ENCODE results near the gene METAP1D. TPM values are rescaled to one million over a fixed set of nuclear protein-coding genes. Genes with fewer than 3 reads are reported as not detected.

Gene METAP1D
- total RNA-seq, 1 experiment from 2014 or later = 10.4 TPM

- Histone ChIP-seq H3K36me3 (ENCODE audit: control insufficient read depth, insufficient read depth, low read length) (no peaks in the 10 kb centered on the region), H3K27me3 (replicated peaks; ENCODE audit: control insufficient read depth, insufficient read depth, low read length) (0 out of 2 replicates have a peak, but pooled peaks cover under 1% of the 10 kb centered on the region), H3K4me1 (peaks cover 16% of the 10 kb centered on the region), H3K4me3 (ENCODE audit: low read depth, low read length) (no peak overlapping the region), H3K9me3 (no peaks in the 10 kb centered on the region)
- peak in 1 of 2 experiments; percentile 44 for DNase-seq
- BruUV-seq (replicated peaks) = no TSS peak
- Mint-ChIP-seq H3K36me3 (ENCODE audit: insufficient read depth, unreplicated experiment) (peaks cover 26% of the 10 kb centered on the region), H3K9me3 (ENCODE audit: unreplicated experiment) (no peaks in the 10 kb centered on the region), H3K4me3 (ENCODE audit: unreplicated experiment) (peak overlapping the region; percentile 15), H3K27me3 (ENCODE audit: insufficient read depth, unreplicated experiment) (peaks cover 5% of the 10 kb centered on the region), H3K27ac (ENCODE audit: unreplicated experiment) (no peak overlapping the region), H3K4me1 (ENCODE audit: low read depth, unreplicated experiment) (peaks cover 20% of the 10 kb centered on the region)
- intact Hi-C loops (cut with micrococcal nuclease; ENCODE audit: unreplicated experiment) = loop anchor here (5.0 kb wide), 2 partner anchors 208 to 413 kb away; partner anchors contain the start of genes DYNC1I2 and SLC25A12
- ChIA-PET CTCF (no interaction called here), POLR2A (interaction anchor here (1.8 kb wide), 1 partner anchor 15 kb away, joined by 13 read pairs; the partner anchor contains the start of gene DLX1)
- no peak for TF ChIP-seq CTCF (IDR thresholded peaks at IDR 0.05; ENCODE audit: insufficient read depth in 1 of 2, low read depth in 1 of 2, low read length in 1 of 2, severe bottlenecking in 1 of 2, unreplicated experiment in 1 of 2)
Observed at GRCh38 chr2:172100080-172100934, 100.6 kb downstream of the METAP1D start.

GRCh38 chr2:172100935-172101820, 101.4 kb downstream of the METAP1D start:
- TF ChIP-seq CTCF (IDR thresholded peaks at IDR 0.05; ENCODE audit: insufficient read depth in 1 of 2, low read depth in 1 of 2, low read length in 1 of 2, severe bottlenecking in 1 of 2, unreplicated experiment in 1 of 2) = no peak
- Histone ChIP-seq H3K4me1 (peaks cover 11% of the 10 kb centered on the region), H3K36me3 (ENCODE audit: control insufficient read depth, insufficient read depth, low read length) (no peaks in the 10 kb centered on the region), H3K9me3 (no peaks in the 10 kb centered on the region), H3K27me3 (replicated peaks; ENCODE audit: control insufficient read depth, insufficient read depth, low read length) (no peaks in the 10 kb centered on the region), H3K4me3 (ENCODE audit: low read depth, low read length) (peak overlapping the region; percentile 62)
- peaks cover 23% of the 10 kb centered on the region for H3K36me3 Mint-ChIP-seq (ENCODE audit: insufficient read depth, unreplicated experiment)
- ChIA-PET POLR2A (interaction anchor here (2.8 kb wide), 1 partner anchor 16 kb away, joined by 16 read pairs; the partner anchor contains the start of gene DLX1), CTCF (interaction anchor here (1.6 to 1.7 kb wide), 2 partner anchors 13 to 26 kb away, joined by 8 to 10 read pairs; no protein-coding TSS in a partner anchor)
- no peaks in the 10 kb centered on the region for H3K9me3 Mint-ChIP-seq (ENCODE audit: unreplicated experiment)
- DNase-seq = no peak
- no TSS peak for BruUV-seq (replicated peaks)
- H3K4me1 Mint-ChIP-seq (ENCODE audit: low read depth, unreplicated experiment) = peaks cover 14% of the 10 kb centered on the region
- peak overlapping the region; percentile 88 for H3K4me3 Mint-ChIP-seq (ENCODE audit: unreplicated experiment)
- intact Hi-C loops (cut with micrococcal nuclease; ENCODE audit: unreplicated experiment) = loop anchor here (5.0 kb wide), 2 partner anchors 209 to 414 kb away; partner anchors contain the start of genes DYNC1I2 and SLC25A12
- peaks cover 3% of the 10 kb centered on the region for H3K27me3 Mint-ChIP-seq (ENCODE audit: insufficient read depth, unreplicated experiment)
- H3K27ac Mint-ChIP-seq (ENCODE audit: unreplicated experiment) = no peak overlapping the region
